IPS-18a (cell line): ENCODE results near the gene MCM7.
"Not testable (repeated sequence)": the region's sequence is repeated elsewhere in the genome, so short reads cannot be mapped to it uniquely, and the experiment has no call there.

Source experiments
- H3K27ac ChIP-seq: one replicate; pipeline ENCODE4 v1.5.1; 2013; ENCODE audit warnings: low read length
- H3K27me3 ChIP-seq: one replicate; pipeline ENCODE4 v1.6.1; 2013; ENCODE audit warnings: mild to moderate bottlenecking, low read length; ENCODE audit not compliant: control insufficient read depth, insufficient read depth
- H3K36me3 ChIP-seq: one replicate; pipeline ENCODE4 v1.6.1; 2013; ENCODE audit warnings: low read depth, low read length; ENCODE audit not compliant: control insufficient read depth
- H3K4me1 ChIP-seq: one replicate; pipeline ENCODE4 v1.6.1; 2013; ENCODE audit warnings: low read depth, low read length; ENCODE audit not compliant: control insufficient read depth
- H3K4me3 ChIP-seq: one replicate; pipeline ENCODE4 v1.5.1; 2013; ENCODE audit warnings: low read length
- H3K9ac ChIP-seq: one replicate; pipeline ENCODE4 v1.6.1; 2013; ENCODE audit warnings: mild to moderate bottlenecking, low read length, moderate library complexity
- H3K9me3 ChIP-seq: one replicate; pipeline ENCODE4 v1.6.1; 2013; ENCODE audit warnings: low read depth, low read length; ENCODE audit not compliant: control insufficient read depth

MCM7 gene

GRCh38 chr7:100101016-100101862 is at the start of gene MCM7, which contains the start of gene AP4M1:
Gene MCM7 (minus strand): TSS chr7:100101397. CDS start chr7:100101294, 103 bp downstream.
Gene AP4M1 (plus strand): TSS chr7:100101643. CDS start chr7:100101715, 72 bp downstream.
- H3K4me3 ChIP-seq: peak within 1 kb of the TSS; percentile 97
- peak within 1 kb of the TSS; percentile 99 for H3K27ac ChIP-seq
- H3K36me3 ChIP-seq: peaks cover 51% of the 10 kb centered on the region
- no peaks in the 10 kb centered on the region for H3K27me3 ChIP-seq
- no peaks in the 10 kb centered on the region for H3K9me3 ChIP-seq
- H3K4me1 ChIP-seq: peaks cover 5% of the 10 kb centered on the region
- H3K9ac ChIP-seq: peak within 1 kb of the TSS; percentile 100

GRCh38 chr7:100148559-100149328 is 47.5 kb upstream of the MCM7 start, which contains the start of gene LAMTOR4:
Gene LAMTOR4 (plus strand): TSS chr7:100148918. CDS start chr7:100148973, 55 bp downstream.
- H3K4me3 ChIP-seq: peak within 1 kb of the TSS; percentile 94
- no peaks in the 10 kb centered on the region for H3K27me3 ChIP-seq
- H3K36me3 ChIP-seq: peaks cover 3% of the 10 kb centered on the region
- no peaks in the 10 kb centered on the region for H3K9me3 ChIP-seq
- peak within 1 kb of the TSS; percentile 77 for H3K9ac ChIP-seq
- H3K4me1 ChIP-seq: peaks cover 10% of the 10 kb centered on the region
- peak within 1 kb of the TSS; percentile 67 for H3K27ac ChIP-seq

- H3K27ac ChIP-seq: peak overlapping the region; percentile 24
These were observed 47.0 kb upstream of the MCM7 start for GRCh38 chr7:100148225-100148558.

GRCh38 chr7:100147278-100147677 is 46.1 kb upstream of the MCM7 start:
- H3K9ac ChIP-seq: no peak overlapping the region
- H3K9me3 ChIP-seq: no peaks in the 10 kb centered on the region
- H3K4me3 ChIP-seq: no peak overlapping the region
- H3K4me1 ChIP-seq: peaks cover 10% of the 10 kb centered on the region
- no peak overlapping the region for H3K27ac ChIP-seq
- no peaks in the 10 kb centered on the region for H3K27me3 ChIP-seq
- no peaks in the 10 kb centered on the region for H3K36me3 ChIP-seq

More at GRCh38 chr7:100148225-100148558, 47.0 kb upstream of the MCM7 start:
- H3K9ac ChIP-seq: no peak overlapping the region
- no peaks in the 10 kb centered on the region for H3K27me3 ChIP-seq
- peak overlapping the region; percentile 28 for H3K4me3 ChIP-seq
- peaks cover 10% of the 10 kb centered on the region for H3K4me1 ChIP-seq
- H3K36me3 ChIP-seq: no peaks in the 10 kb centered on the region
- H3K9me3 ChIP-seq: no peaks in the 10 kb centered on the region

GRCh38 chr7:100146350-100146749 is 45.2 kb upstream of the MCM7 start:
- H3K27me3 ChIP-seq, H3K27ac ChIP-seq, H3K9ac ChIP-seq, H3K4me3 ChIP-seq, H3K36me3 ChIP-seq, H3K9me3 ChIP-seq: not testable (repeated sequence)
- peaks cover 10% of the 10 kb centered on the region for H3K4me1 ChIP-seq

- no peaks in the 10 kb centered on the region for H3K27me3 ChIP-seq
- no peak overlapping the region for H3K27ac ChIP-seq
- no peak overlapping the region for H3K9ac ChIP-seq
- H3K4me1 ChIP-seq: no peaks in the 10 kb centered on the region
- H3K4me3 ChIP-seq: no peak overlapping the region
- H3K36me3 ChIP-seq: no peaks in the 10 kb centered on the region
- H3K9me3 ChIP-seq: no peaks in the 10 kb centered on the region
These were observed 41.3 kb upstream of the MCM7 start for GRCh38 chr7:100142461-100142860.

GRCh38 chr7:100141555-100141949 is 40.4 kb upstream of the MCM7 start:
- Histone ChIP-seq H3K9me3 (no peaks in the 10 kb centered on the region), H3K9ac (no peak overlapping the region), H3K4me1 (no peaks in the 10 kb centered on the region), H3K36me3 (no peaks in the 10 kb centered on the region), H3K4me3 (no peak overlapping the region), H3K27ac (no peak overlapping the region), H3K27me3 (no peaks in the 10 kb centered on the region)

GRCh38 chr7:100137851-100138760 is 36.9 kb upstream of the MCM7 start:
- Histone ChIP-seq H3K9ac (no peak overlapping the region), H3K4me1 (no peaks in the 10 kb centered on the region)

GRCh38 chr7:100132697-100133151 is 31.5 kb upstream of the MCM7 start:
- H3K9ac ChIP-seq: no peak overlapping the region

More at GRCh38 chr7:100137851-100138760, 36.9 kb upstream of the MCM7 start:
- H3K27me3 ChIP-seq: no peaks in the 10 kb centered on the region
- no peaks in the 10 kb centered on the region for H3K9me3 ChIP-seq
- no peak overlapping the region for H3K27ac ChIP-seq
- H3K4me3 ChIP-seq: no peak overlapping the region
- H3K36me3 ChIP-seq: no peaks in the 10 kb centered on the region

GRCh38 chr7:100132126-100132525 is 30.9 kb upstream of the MCM7 start:
- no peak overlapping the region for H3K4me3 ChIP-seq
- H3K36me3 ChIP-seq: no peaks in the 10 kb centered on the region
- peaks cover 22% of the 10 kb centered on the region for H3K27me3 ChIP-seq
- H3K27ac ChIP-seq: no peak overlapping the region
- no peaks in the 10 kb centered on the region for H3K9me3 ChIP-seq
- H3K4me1 ChIP-seq: peaks cover 4% of the 10 kb centered on the region
- H3K9ac ChIP-seq: no peak overlapping the region

More at GRCh38 chr7:100132697-100133151, 31.5 kb upstream of the MCM7 start:
- H3K27ac ChIP-seq: no peak overlapping the region
- no peaks in the 10 kb centered on the region for H3K36me3 ChIP-seq
- no peaks in the 10 kb centered on the region for H3K9me3 ChIP-seq
- H3K4me1 ChIP-seq: peaks cover 4% of the 10 kb centered on the region
- no peak overlapping the region for H3K4me3 ChIP-seq
- H3K27me3 ChIP-seq: peaks cover 21% of the 10 kb centered on the region
